GM12801 (cell line): ENCODE data around the gene TEX28.
"Not testable (repeated sequence)": the region's sequence is repeated elsewhere in the genome, so short reads cannot be mapped to it uniquely, and the experiment has no call there.

Source experiments
- CTCF ChIP-seq: IDR thresholded peaks from one replicate; pipeline ENCODE4 v1.5.1; 2011; ENCODE audit warnings: control low read depth; ENCODE audit not compliant: insufficient read length; ENCODE audit errors: extremely low read depth

Gene TEX28

GRCh38 chrX:154296731-154297130, 1.8 kb upstream of the TEX28 start:
- TF ChIP-seq CTCF: no peak

DNA sequence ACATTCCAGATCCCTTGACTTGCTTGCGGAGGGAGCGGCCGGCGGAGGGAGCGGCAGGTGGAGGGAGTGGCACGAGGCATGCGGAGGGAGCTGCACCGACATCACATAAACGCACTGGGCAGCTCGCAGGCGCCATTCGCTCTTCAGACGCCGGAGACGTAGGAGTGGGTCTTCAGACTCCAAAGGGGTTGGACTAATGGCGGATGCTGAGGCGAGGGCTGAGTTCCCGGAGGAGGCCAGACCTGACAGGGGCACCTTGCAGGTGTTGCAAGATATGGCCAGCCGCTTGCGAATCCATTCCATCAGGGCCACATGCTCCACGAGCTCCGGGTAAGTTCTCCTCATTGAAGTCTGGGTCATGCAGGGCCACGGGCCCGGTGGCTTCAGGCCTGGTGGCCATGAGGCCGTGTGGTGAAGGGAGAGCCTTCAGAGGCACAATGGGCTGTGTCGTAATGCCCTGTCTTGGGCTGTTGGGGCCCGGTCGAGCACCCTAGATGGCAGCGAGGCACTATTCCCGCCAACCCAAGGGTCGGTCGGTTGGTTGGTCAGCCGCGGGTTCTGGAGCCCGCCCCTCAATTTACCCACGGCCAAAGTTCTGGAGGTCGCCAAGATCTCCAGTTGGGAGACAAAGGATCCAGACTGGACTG, 863 bp upstream of the TEX28 start, which contains the start of gene TKTL1:
TKTL1 (plus strand) TSS at position 132 of the 647 bp plus-strand sequence; CDS start at position 197, 65 bp downstream.
- no peak for TF ChIP-seq CTCF

- not testable (repeated sequence) for TF ChIP-seq CTCF
These were observed 37.6 kb downstream of the TEX28 start, which contains the start of gene OPN1MW3 for GRCh38 chrX:154257282-154257681. Gene OPN1MW3 (plus strand): TSS chrX:154257582. CDS start chrX:154257620, 38 bp downstream.
